ENCODE results near the gene SUN1. TPM values are rescaled to one million over a fixed set of nuclear protein-coding genes. Genes with fewer than 3 reads are reported as not detected.

The SUN1 gene
- total and polyA plus RNA-seq, 2 donors (not counting 1 experiment from before 2014, with no cell fraction given): 185 to 220 TPM

- Histone ChIP-seq H4K20me1 (ENCODE audit: control insufficient read depth, extremely low read depth, insufficient read depth, low read length) (no peaks in the 10 kb centered on the region), H3K9ac (ENCODE audit: insufficient read depth, low read length) (no peak overlapping the region), H3K79me2 (ENCODE audit: control insufficient read depth, insufficient read depth, low read length) (no peaks in the 10 kb centered on the region), H3K4me2 (ENCODE audit: extremely low read depth, insufficient read depth, low read length) (no peak overlapping the region), H2AFZ (ENCODE audit: low read length) (no peak overlapping the region), H3K4me1 (ENCODE audit: control insufficient read depth, extremely low read depth, insufficient read depth, low read length) (peaks cover 2% of the 10 kb centered on the region), H3K27me3 (ENCODE audit: control insufficient read depth, insufficient read depth, low read length) (no peaks in the 10 kb centered on the region), H3K36me3 (ENCODE audit: control insufficient read depth, insufficient read depth, low read length) (no peaks in the 10 kb centered on the region), H3K4me3 (replicated peaks in 1 of 4; ENCODE audit: control extremely low read depth in 1 of 4, insufficient read depth in 1 of 4, low read depth in 3 of 4, low read length in 4 of 4) (no peak overlapping the region), H3K9me3 (ENCODE audit: control insufficient read depth, insufficient read depth, low read depth, low read length) (no peaks in the 10 kb centered on the region), H3K27ac (ENCODE audit: insufficient read depth, low read length) (no peak overlapping the region)
- DNase-seq (ENCODE audit: low read depth in 2 of 2): no peak
- TF ChIP-seq CTCF (conservative IDR thresholded peaks at IDR 0.05 in 1 of 2, IDR thresholded peaks at IDR 0.05 in 1 of 2; ENCODE audit: low read depth in 1 of 2, low read length in 2 of 2): no peak
- TF ChIP-seq EZH2 (IDR thresholded peaks at IDR 0.05; ENCODE audit: low read length, missing control alignments): no peak
Measured at GRCh38 chr7:921071-921461, 88.8 kb downstream of the SUN1 start.

GRCh38 chr7:921581-922333 lies 89.5 kb downstream of the SUN1 start:
- TF ChIP-seq CTCF (conservative IDR thresholded peaks at IDR 0.05 in 1 of 2, IDR thresholded peaks at IDR 0.05 in 1 of 2; ENCODE audit: low read depth in 1 of 2, low read length in 2 of 2) (no peak), EZH2 (IDR thresholded peaks at IDR 0.05; ENCODE audit: low read length, missing control alignments) (no peak)
- no peaks in the 10 kb centered on the region for H3K36me3 ChIP-seq (ENCODE audit: control insufficient read depth, insufficient read depth, low read length)
- DNase-seq (ENCODE audit: low read depth in 2 of 2): no peak
- no peaks in the 10 kb centered on the region for H3K9me3 ChIP-seq (ENCODE audit: control insufficient read depth, insufficient read depth, low read depth, low read length)
- no peak overlapping the region for H2AFZ ChIP-seq (ENCODE audit: low read length)
- no peaks in the 10 kb centered on the region for H4K20me1 ChIP-seq (ENCODE audit: control insufficient read depth, extremely low read depth, insufficient read depth, low read length)
- no peak overlapping the region for H3K9ac ChIP-seq (ENCODE audit: insufficient read depth, low read length)
- no peak overlapping the region for H3K4me2 ChIP-seq (ENCODE audit: extremely low read depth, insufficient read depth, low read length)
- H3K4me3 ChIP-seq (replicated peaks in 1 of 4; ENCODE audit: control extremely low read depth in 1 of 4, insufficient read depth in 1 of 4, low read depth in 3 of 4, low read length in 4 of 4): no peak overlapping the region
- H3K79me2 ChIP-seq (ENCODE audit: control insufficient read depth, insufficient read depth, low read length): no peaks in the 10 kb centered on the region
- no peak overlapping the region for H3K27ac ChIP-seq (ENCODE audit: insufficient read depth, low read length)
- H3K27me3 ChIP-seq (ENCODE audit: control insufficient read depth, insufficient read depth, low read length): no peaks in the 10 kb centered on the region
- peaks cover 2% of the 10 kb centered on the region for H3K4me1 ChIP-seq (ENCODE audit: control insufficient read depth, extremely low read depth, insufficient read depth, low read length)

GRCh38 chr7:922334-923107 lies 90.2 kb downstream of the SUN1 start:
- Histone ChIP-seq H3K79me2 (ENCODE audit: control insufficient read depth, insufficient read depth, low read length) (no peaks in the 10 kb centered on the region), H3K27ac (ENCODE audit: insufficient read depth, low read length) (no peak overlapping the region), H3K9ac (ENCODE audit: insufficient read depth, low read length) (no peak overlapping the region), H3K4me3 (replicated peaks in 1 of 4; ENCODE audit: control extremely low read depth in 1 of 4, insufficient read depth in 1 of 4, low read depth in 3 of 4, low read length in 4 of 4) (no peak overlapping the region), H4K20me1 (ENCODE audit: control insufficient read depth, extremely low read depth, insufficient read depth, low read length) (no peaks in the 10 kb centered on the region), H3K9me3 (ENCODE audit: control insufficient read depth, insufficient read depth, low read depth, low read length) (no peaks in the 10 kb centered on the region), H3K27me3 (ENCODE audit: control insufficient read depth, insufficient read depth, low read length) (no peaks in the 10 kb centered on the region), H3K4me1 (ENCODE audit: control insufficient read depth, extremely low read depth, insufficient read depth, low read length) (peaks cover 2% of the 10 kb centered on the region), H2AFZ (ENCODE audit: low read length) (no peak overlapping the region), H3K4me2 (ENCODE audit: extremely low read depth, insufficient read depth, low read length) (no peak overlapping the region), H3K36me3 (ENCODE audit: control insufficient read depth, insufficient read depth, low read length) (no peaks in the 10 kb centered on the region)
- TF ChIP-seq CTCF (conservative IDR thresholded peaks at IDR 0.05 in 1 of 2, IDR thresholded peaks at IDR 0.05 in 1 of 2; ENCODE audit: low read depth in 1 of 2, low read length in 2 of 2) (no peak), EZH2 (IDR thresholded peaks at IDR 0.05; ENCODE audit: low read length, missing control alignments) (no peak)
- no peak for DNase-seq (ENCODE audit: low read depth in 2 of 2)

All from fibroblast of lung (primary cell).